ENCODE results near the gene KCTD20. TPM values are rescaled to one million over a fixed set of nuclear protein-coding genes. Genes with fewer than 3 reads are reported as not detected.

Gene KCTD20
- total RNA-seq, 6 donors from 2014 or later: 30.4 to 41.7 (median 36.7) TPM

DNA sequence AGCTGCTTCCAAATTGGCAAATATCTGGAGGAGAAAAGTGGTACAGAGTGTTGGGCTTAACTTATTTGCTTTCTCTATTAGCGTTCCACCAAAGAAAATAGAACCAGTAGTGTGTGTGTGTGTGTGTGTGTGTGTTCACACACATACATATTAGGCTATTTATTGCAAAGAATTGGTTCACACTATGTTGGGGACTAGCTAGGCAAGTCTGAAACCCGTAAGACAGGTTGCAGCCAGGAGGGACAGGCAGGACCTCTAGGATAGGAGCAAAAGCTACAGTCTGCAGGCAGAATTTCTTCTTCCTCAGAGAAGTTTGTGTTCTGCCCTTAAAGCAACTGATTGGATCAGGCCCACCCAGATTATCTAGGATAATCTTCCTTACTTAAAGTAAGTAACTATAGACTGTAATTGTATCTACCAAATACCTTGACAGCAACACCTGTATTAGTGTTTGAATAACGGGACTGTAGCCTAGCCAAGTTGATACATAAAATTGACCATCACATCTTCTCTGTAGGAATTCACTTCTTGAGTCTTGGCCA lies 12.8 kb downstream of the KCTD20 start:
- DNase-seq (no peak), ATAC-seq (ENCODE audit: low FRiP score in 2 of 2) (no peak)
- H3K36me3 ChIP-seq: peaks cover 0 to 8% (median 2%) of the 10 kb centered on the region in 4 donors
- no peak overlapping the region for H3K27ac ChIP-seq
- H3K4me3 ChIP-seq: no peak overlapping the region
- TF ChIP-seq CTCF (IDR thresholded peaks at IDR 0.05): no peak
- TF ChIP-seq EP300 (IDR thresholded peaks at IDR 0.05): no peak
- TF ChIP-seq POLR2A (IDR thresholded peaks at IDR 0.05): no peak
- TF ChIP-seq POLR2AphosphoS5 (IDR thresholded peaks at IDR 0.05): no peak
- H3K27me3 ChIP-seq: no peaks in the 10 kb centered on the region
- no peaks in the 10 kb centered on the region for H3K9me3 ChIP-seq
- WGBS, 2 donors: 78 to 84% methylated on average over 3 of the region's 3 CpGs
- H3K4me1 ChIP-seq: peaks cover 0 to 21% (median 8%) of the 10 kb centered on the region in 4 donors

- Histone ChIP-seq H3K9me3 (no peaks in the 10 kb centered on the region), H3K4me3 (no peak overlapping the region), H3K4me1 (peaks cover 4 to 26% (median 13%) of the 10 kb centered on the region in 4 donors), H3K27me3 (no peaks in the 10 kb centered on the region), H3K27ac (no peak overlapping the region), H3K36me3 (no peaks in the 10 kb centered on the region)
- ATAC-seq (ENCODE audit: low FRiP score in 2 of 2) (no peak), DNase-seq (no peak)
- TF ChIP-seq CTCF (IDR thresholded peaks at IDR 0.05) (no peak), EP300 (IDR thresholded peaks at IDR 0.05) (no peak), POLR2A (IDR thresholded peaks at IDR 0.05) (no peak), POLR2AphosphoS5 (IDR thresholded peaks at IDR 0.05) (no peak)
Observed at GRCh38 chr6:36459501-36459900, 16.7 kb downstream of the KCTD20 start.

DNA sequence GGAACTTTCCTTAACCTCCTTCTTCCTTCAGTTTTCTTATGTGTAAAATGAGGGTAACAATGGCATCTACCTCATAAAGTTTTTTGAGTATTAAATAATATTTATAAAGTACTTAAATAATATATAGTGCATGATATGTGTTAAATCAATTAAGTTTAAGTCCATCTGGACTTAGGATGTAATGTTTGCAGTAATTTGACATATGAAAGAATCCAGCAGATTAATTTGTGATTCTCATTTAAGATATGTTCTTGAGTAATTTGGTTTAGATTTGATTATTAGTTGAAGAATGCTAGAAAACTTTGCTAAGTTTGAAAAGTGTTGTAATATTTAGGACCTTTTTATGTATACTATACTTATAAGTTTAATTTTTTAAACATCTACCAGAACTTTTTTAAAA lies 18.1 kb downstream of the KCTD20 start:
- H3K4me1 ChIP-seq: peaks cover 3 to 19% (median 11%) of the 10 kb centered on the region in 4 donors
- no peak overlapping the region for H3K27ac ChIP-seq
- no peaks in the 10 kb centered on the region for H3K36me3 ChIP-seq
- no peak overlapping the region for H3K4me3 ChIP-seq
- DNase-seq (no peak), ATAC-seq (ENCODE audit: low FRiP score in 2 of 2) (no peak)
- H3K9me3 ChIP-seq: no peaks in the 10 kb centered on the region
- H3K27me3 ChIP-seq: no peaks in the 10 kb centered on the region
- TF ChIP-seq POLR2A (IDR thresholded peaks at IDR 0.05) (no peak), CTCF (IDR thresholded peaks at IDR 0.05) (no peak), EP300 (IDR thresholded peaks at IDR 0.05) (no peak), POLR2AphosphoS5 (IDR thresholded peaks at IDR 0.05) (no peak)

- Histone ChIP-seq H3K4me3 (no peak overlapping the region), H3K4me1 (peaks cover 3 to 19% (median 11%) of the 10 kb centered on the region in 4 donors), H3K27me3 (no peaks in the 10 kb centered on the region), H3K27ac (no peak overlapping the region), H3K36me3 (no peaks in the 10 kb centered on the region), H3K9me3 (no peaks in the 10 kb centered on the region)
- WGBS, 2 donors: 49 to 52% methylated on average over 3 of the region's 3 CpGs
- no peak for ATAC-seq (ENCODE audit: low FRiP score in 2 of 2)
- no peak for DNase-seq
- no peak for TF ChIP-seq POLR2A (IDR thresholded peaks at IDR 0.05)
- no peak for TF ChIP-seq CTCF (IDR thresholded peaks at IDR 0.05)
- TF ChIP-seq EP300 (IDR thresholded peaks at IDR 0.05): no peak
- TF ChIP-seq POLR2AphosphoS5 (IDR thresholded peaks at IDR 0.05): no peak
Observed at GRCh38 chr6:36461646-36462045, 18.8 kb downstream of the KCTD20 start.

DNA sequence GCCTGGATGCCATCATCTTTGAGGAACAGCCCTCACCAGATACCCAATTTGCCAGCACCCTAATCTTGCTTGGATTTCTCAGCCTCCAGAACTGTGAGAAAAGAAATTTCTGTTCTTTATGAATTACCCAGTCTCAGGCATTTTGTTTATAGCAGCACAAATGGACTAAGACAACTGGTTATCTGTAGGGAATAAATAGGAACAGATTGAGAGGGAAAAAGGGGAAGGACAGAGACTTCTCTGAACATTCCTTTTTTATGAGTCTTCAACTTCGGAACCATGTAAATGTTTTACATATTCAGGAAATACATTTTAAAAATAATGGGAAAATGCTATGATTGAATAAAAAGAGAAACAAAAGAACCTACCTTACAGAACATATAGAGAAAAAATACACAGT lies 20.9 kb downstream of the KCTD20 start:
- H3K4me3 ChIP-seq: no peak overlapping the region
- no peak for TF ChIP-seq POLR2A (IDR thresholded peaks at IDR 0.05)
- TF ChIP-seq EP300 (IDR thresholded peaks at IDR 0.05): no peak
- TF ChIP-seq POLR2AphosphoS5 (IDR thresholded peaks at IDR 0.05): no peak
- TF ChIP-seq CTCF (IDR thresholded peaks at IDR 0.05): no peak

More for the DNA sequence above, 20.9 kb downstream of the KCTD20 start:
- Histone ChIP-seq H3K9me3 (no peaks in the 10 kb centered on the region), H3K27ac (no peak overlapping the region), H3K27me3 (no peaks in the 10 kb centered on the region), H3K4me1 (peaks cover 3 to 19% (median 11%) of the 10 kb centered on the region in 4 donors), H3K36me3 (no peaks in the 10 kb centered on the region)
- no peak for DNase-seq
- no peak for ATAC-seq (ENCODE audit: low FRiP score in 2 of 2)
- 70 to 77% methylated on average over 1 of the region's 1 CpG for WGBS, 2 donors
